HTR-8/SVneo (cell line): ENCODE data around the gene DPP4.
"Not testable (repeated sequence)": the region's sequence is repeated elsewhere in the genome, so short reads cannot be mapped to it uniquely, and the experiment has no call there.

Experiments used
- DNase-seq: peaks from one replicate; pipeline ENCODE4 v3.0.0; 2011; ENCODE audit warnings: low spot score, mixed read lengths; ENCODE audit not compliant: insufficient read length
- FAIRE-seq: peaks from 2 replicates; lab custom pipeline; 2011; peaks lifted over from hg19 to GRCh38; lab: Jason Lieb, UNC

Gene DPP4

GRCh38 chr2:162060532-162060931 is 13.5 kb downstream of the DPP4 start:
- no peak for FAIRE-seq
- no peak for DNase-seq

GRCh38 chr2:162058973-162059668 is 14.9 kb downstream of the DPP4 start:
- FAIRE-seq = no peak

GRCh38 chr2:162057426-162057825 is 16.6 kb downstream of the DPP4 start:
- FAIRE-seq = no peak

More at GRCh38 chr2:162058973-162059668, 14.9 kb downstream of the DPP4 start:
- DNase-seq = no peak

GRCh38 chr2:162056796-162057399 is 17.1 kb downstream of the DPP4 start:
- FAIRE-seq (no peak), DNase-seq (no peak)

More at GRCh38 chr2:162057426-162057825, 16.6 kb downstream of the DPP4 start:
- DNase-seq = no peak

DNA sequence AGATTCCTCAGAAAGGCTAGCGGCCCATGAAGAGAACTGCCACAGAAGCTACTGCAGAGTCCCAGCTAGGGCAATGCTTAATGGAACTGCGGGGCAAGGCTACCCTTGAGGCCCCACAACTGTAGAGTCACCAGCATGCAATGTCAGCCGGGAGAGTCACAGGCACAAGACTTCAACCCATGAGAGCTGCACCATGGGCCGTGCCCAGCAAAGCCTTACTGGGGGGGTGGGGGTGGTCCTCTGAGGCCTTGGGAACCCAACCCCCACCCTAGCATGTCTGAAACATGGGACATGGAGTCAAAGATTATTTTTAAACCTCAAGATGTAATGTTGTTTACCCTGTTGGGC is 20.2 kb downstream of the DPP4 start:
- no peak for FAIRE-seq
- no peak for DNase-seq

GRCh38 chr2:162053066-162053807 is 20.8 kb downstream of the DPP4 start:
- DNase-seq (no peak), FAIRE-seq (no peak)

DNA sequence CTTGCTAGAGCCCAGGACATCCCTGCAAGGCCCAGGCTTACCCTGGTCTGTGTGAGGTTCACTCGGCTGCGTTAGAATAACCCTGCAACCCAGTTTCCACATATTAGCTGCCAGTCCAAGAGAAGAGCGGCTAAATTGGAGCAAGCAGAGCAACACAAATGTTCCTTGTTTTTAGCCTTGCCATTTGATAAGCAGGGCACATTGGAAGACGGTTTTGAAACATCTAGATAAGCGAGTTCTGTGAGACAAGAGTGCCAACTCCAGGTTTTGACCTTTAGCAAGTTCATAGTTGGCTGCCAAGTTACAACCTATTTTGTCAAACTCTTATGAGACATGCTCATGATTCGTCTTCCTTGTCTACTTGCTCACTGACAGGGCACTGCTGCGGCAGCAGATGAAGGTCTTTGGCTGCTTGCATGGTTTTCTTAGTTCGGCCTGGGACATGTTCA is 23.5 kb downstream of the DPP4 start:
- no peak for DNase-seq
- FAIRE-seq = no peak

DNA sequence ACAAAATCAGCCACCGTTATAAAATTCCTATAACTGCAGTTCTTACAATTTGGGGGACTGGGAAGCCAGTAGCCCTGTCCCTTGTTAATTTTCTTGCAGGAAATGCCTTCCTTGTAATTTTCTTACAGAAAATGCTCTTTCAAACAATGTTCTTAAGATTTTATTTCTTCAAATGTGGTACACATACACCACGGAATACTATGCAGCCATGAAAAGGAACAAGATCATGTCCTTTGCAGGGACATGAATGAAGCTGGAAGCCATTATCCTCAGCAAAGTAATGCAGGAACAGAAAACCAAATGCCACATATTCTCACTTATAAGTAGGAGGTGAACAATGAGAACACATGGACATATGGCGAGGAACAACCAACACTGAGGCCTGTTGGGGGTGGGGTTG is 24.9 kb downstream of the DPP4 start:
- not testable (repeated sequence) for DNase-seq, FAIRE-seq

DNA sequence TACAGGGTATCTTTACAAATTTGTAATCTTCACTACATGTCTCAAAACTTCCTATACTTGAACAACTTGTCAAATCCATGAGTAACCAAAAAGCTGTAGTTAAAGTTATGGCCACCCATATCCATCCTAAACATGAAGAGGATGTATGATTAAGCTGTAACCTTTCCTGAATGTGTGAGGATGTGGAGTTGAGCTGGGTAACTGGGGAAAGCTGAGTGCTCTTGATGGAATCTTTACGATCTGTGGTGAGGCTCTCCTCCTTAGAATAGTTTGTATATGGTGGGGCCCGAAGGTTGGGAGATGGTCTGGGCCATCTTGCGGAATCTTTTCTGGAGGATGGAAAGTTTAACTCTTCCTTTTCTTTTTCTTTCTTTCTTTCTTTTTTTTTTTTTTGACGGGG is 29.4 kb downstream of the DPP4 start:
- FAIRE-seq = peak; percentile 36
- DNase-seq = no peak

- FAIRE-seq = peak; percentile 9
- DNase-seq = no peak
These were observed 30.9 kb downstream of the DPP4 start for GRCh38 chr2:162043132-162043531.

DNA sequence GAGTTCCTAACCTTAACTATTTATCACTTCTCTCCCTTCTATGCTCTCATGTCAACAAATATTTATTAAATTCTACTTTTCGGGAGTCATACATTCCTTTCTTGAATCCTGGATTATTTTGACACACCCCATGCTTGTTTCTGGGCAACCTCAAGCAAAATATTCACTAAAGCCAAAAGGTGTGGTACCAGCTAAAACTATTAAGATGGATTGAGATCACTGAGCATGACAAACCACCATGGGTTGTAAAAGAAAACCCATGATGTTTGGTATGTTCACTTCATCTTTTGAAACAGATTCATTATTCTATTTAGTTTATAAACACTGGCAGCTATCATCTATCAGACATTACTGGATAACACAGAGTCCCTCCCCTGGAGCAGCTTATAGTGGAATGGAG is 32.5 kb downstream of the DPP4 start:
- FAIRE-seq (no peak), DNase-seq (no peak)

GRCh38 chr2:162038725-162039124 is 35.3 kb downstream of the DPP4 start:
- FAIRE-seq (no peak), DNase-seq (no peak)

- no peak for FAIRE-seq
- DNase-seq = no peak
These were observed 36.1 kb downstream of the DPP4 start for GRCh38 chr2:162037886-162038285.

GRCh38 chr2:162037028-162037795 is 36.8 kb downstream of the DPP4 start:
- no peak for DNase-seq
- no peak for FAIRE-seq

DNA sequence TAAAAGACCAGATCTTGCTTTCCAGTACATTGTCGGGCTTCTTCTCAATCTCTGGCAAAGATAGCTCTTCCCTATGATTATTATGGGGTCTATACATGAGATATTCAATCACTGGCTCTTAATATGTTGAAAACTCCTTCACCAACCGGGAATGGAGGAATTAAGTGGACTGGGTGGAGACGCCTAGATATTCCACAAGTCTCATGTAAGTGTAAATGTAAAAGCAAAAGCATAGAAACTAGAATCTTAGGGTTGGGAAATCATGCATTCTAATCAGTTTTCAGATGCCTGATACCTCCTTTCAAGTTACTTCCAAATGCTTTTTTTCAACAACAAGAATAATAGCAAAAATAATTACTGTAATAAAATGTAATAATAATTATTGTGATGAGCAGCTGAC is 38.0 kb downstream of the DPP4 start:
- DNase-seq = no peak
- no peak for FAIRE-seq

- no peak for DNase-seq
- FAIRE-seq = no peak
These were observed 43.4 kb downstream of the DPP4 start for GRCh38 chr2:162030363-162031190.

DNA sequence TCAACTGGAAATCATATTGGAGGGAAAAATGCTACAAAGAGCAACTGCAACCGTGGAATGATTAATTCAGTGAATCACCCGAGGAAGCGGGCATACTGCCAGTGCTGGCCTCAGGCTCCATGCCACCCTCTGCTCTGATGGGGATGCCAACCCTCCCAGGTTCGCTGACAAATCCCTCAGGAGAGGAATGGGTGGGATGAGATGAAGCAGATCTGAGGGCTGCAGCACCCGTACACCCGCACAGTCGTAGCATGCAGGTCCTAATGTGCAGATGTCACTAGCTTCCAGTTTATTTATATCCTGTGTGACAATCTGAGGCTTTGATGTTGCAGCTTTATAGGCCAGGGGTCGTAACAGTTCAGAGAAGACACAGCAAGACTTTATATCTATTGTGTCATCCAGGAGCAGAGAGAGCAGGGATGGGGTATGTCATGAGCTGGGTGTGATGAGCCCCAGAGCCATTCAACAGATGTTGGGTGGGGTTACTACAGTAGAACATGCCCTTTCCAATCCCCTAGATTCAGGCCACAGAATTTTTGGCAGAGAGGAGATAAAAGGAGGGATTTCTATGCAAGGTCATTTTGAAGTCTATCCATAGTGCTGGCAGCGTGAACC is 44.6 kb downstream of the DPP4 start:
- peak; percentile 53 for DNase-seq
- no peak for FAIRE-seq

DNA sequence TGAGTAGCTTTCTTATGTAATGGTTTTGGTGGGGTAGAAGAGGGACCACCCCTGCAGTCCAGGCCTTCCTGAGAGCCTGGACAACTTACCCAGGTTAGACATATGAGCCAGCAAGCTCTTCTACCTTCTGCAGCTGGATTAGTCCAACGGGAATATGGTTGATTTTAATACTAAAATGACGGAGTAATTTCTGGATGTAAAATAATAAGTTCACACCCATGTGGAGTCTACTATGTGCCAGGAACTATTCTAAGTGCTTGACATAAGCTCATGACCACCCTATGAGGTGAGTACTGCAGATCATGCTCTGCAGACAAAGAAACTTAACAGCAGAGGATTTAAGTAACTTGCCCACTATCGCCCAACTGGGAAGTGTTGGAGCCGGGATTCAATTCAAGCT is 45.5 kb downstream of the DPP4 start:
- FAIRE-seq = no peak
- DNase-seq = no peak
